GM18526 (cell line): ENCODE data around the gene C3.

Experiments
- POLR2A ChIP-seq: IDR thresholded peaks from 3 replicates; pipeline ENCODE4 v1.6.1; 2011; ENCODE audit not compliant: insufficient read length; ENCODE audit errors: extremely low read depth

C3 gene

DNA sequence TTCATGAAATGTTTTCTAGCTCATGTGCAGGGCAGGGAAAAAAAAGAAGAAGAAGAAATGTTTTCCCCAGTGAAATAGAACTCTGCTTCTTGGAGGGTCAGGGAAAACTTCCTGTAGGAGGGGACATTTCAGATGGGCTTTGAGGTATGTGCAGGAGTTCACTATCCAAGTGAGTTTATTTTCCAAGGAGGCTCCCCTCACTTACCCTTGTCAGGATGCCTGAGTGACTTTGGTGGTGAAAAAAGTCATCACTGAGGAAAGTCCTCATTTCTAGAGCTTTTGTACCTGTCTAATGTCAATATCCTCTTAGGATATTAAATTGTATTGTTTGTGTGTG, 656 bp upstream of the C3 start:
- TF ChIP-seq POLR2A = no peak

DNA sequence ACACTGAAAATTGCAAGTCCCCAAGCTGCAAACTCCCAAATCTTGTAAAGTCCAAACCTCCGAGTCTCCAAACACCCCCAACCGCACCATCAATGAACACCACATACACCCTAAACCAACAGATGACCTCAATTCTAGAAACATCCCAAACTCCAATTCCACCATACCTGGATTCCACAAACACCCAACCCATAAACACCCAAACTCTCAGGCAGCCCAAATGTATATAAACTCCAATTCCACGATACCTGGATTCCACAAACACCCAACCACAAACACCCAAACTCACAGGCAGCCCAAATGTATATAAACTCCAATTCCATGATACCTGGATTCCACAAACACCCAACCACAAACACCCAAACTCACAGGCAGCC, 470 bp downstream of the C3 start:
- TF ChIP-seq POLR2A = no peak

DNA sequence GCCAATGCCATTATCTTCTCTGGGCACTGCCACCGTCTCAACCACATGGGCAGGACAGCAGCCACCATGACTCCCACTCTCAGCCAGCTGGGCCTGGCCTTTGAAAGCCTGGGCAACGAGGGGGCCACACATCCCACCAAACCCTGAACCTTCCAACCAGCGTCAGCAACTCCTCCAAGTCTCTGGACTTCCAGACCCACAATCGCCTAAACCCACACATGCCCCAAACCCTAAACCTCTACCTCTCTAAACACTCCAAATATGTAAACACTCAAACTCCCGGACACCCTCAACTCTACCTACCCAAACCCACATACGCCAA, 949 bp downstream of the C3 start:
- no peak for TF ChIP-seq POLR2A

DNA sequence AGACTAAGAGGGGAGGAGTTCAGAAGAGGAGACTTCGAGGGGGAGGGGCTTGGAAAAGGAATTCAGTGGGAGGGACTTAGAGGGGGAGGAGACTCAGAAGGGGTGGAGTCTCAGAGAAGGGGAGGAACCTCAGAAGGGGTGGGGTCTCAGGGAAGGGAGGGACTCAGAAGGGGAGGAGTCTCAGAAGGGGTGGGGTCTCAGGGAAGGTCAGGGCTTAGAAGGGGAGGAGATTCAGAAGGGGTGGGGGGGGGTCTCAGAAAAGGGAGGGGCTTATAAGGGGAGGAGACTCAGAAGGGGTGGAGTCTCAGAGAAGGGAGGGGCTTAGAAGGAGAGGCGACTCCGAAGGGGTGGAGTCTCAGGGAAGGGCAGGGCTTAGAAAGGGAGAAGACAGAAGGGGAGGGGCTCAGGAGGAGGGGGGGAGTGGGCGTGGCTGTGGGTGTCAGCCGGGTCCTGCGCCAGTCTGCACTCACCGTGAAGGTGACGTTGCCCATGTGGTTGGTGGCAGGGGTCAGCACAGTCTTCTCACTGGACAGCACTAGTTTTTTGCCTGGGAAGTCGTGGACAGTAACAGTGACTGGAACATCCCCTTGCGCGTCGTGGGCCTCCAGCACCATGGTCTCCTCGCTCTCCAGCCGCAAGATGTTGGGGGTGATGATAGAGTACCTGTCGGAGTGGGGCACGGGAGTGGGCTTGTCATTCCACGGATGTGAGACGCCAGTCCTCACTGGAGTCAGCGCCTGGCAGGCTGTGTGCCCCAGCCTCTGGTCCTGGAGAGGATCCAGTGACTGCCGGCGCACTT, 1.5 kb downstream of the C3 start:
- no peak for TF ChIP-seq POLR2A

DNA sequence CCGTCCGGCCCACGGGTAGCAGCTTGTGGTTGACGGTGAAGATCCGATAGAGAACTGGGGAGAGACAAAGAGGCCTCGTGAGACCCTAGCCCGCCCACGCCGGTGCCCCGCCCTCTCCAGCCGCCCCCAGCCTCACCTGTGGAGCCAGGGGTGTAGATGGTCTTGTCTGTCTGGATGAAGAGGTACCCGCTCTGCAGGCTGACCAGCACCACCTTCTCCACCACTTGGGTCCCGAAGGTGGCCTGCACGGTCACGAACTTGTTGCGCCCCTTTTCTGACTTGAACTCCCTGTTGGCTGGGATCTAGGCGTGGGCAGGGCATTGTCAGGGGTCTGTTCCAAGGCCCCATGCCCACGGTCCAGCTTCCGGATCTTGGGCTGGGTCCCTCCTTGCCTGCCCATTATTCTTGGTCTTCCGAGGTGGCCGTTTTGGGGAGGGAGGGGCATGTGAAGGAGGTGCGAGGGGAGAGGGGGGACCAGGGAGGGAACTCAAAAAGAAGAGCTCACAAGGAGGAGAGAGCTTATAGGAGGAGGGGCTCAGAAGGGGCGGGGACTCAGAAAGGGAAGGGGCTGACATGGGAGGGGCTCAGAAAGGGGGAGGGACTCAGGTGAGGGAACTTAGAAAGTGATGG, 2.2 kb downstream of the C3 start:
- TF ChIP-seq POLR2A = no peak

DNA sequence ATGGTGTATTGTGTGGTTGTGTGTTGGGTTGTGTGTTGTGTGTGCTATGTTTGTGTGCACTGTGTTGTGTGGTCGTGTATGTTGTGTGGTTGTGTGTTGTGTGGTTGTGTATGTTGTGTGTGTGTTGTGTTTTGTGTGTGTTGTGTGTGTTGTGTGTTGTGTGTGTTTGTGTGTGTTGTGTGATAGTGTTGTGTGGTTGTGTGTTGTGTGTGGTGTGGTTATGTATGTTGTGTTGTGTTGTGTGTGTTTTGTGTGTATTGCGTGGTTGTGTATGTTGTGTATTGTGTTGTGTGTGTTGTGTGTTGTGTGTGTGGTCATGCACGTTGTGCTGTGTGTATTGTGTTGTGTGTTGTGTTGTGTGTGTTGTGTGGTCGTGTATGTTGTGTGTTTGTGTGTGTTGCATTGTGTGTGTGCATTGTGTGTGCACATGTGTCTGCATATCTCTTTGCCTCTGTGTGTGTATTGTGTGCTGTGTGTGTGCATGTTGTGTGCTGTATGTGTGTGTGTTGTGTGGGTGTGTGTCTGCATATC, 2.9 kb downstream of the C3 start:
- TF ChIP-seq POLR2A = no peak

DNA sequence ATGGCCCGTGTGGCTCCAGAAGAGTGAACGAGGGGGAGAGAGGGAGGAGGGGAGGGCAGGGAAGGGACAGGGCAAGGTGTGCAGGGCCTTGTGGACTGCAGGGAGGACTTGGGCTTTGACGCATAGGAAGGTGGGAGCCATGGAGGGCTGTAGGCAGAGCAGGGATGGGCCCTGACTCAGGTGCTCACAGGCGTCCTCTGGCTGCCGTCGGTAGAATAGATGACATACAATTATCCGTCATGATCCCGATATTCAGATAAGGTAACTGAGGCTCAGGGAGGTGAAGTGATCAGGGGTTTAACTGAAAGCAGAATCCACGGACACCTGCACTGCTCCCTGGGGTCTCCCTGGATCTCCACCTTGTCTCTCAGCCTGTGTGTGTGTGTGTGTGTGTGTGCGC, 3.4 kb downstream of the C3 start:
- TF ChIP-seq POLR2A = no peak

DNA sequence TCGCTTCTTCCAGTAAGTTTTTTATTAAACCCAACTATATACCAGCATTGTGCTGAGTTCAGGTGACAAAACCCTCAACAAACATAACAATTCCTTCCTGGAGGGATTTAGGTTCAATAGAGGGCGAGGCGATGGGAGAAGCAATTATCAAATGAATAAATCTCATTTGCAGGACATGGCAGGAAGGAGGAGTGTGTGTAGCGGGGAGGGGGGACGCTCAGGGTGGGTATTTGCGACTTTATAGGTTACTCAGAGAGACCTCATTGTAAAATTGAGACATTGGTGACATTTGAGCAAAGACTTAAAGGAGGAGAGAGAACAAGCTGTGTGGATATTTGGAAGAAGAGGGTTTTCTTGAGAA, 3.9 kb downstream of the C3 start:
- no peak for TF ChIP-seq POLR2A

DNA sequence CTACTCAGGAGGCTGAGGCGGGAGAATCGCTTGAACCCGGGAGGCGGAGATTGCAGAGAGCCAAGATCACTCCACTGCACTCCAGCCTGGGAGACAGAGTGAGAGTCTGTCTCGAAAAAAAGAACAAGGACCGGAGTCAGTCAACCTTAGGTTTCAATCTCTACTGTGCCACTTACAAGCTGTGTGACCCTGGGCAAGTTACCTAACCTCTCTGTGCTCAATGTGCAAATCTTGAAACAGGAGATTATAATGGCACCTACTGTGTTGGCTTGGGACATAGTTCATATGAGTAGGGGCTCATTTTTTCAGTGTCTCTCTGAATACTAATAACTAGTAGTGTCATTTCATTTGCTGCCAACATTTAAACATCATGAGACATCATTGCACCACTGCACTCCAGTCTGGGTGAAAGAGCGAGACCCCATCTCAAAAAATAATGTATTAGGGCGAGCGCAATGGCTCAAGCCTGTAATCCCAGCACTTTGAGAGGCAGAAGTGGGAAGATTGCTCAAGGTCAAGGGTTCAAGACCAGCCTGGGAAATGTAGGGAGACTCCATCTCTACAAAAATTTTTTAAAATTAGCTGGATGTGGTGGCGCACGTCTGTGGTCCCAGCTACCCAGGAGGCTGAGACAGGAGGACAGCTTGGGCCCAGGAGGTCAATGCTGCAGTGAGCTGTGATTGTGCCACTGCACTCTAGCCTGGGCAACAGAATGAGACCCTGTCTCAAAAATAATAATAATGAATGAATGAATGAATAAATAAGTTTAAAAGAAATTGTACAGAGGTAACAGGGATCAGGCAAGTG, 5.5 kb downstream of the C3 start:
- TF ChIP-seq POLR2A = no peak

DNA sequence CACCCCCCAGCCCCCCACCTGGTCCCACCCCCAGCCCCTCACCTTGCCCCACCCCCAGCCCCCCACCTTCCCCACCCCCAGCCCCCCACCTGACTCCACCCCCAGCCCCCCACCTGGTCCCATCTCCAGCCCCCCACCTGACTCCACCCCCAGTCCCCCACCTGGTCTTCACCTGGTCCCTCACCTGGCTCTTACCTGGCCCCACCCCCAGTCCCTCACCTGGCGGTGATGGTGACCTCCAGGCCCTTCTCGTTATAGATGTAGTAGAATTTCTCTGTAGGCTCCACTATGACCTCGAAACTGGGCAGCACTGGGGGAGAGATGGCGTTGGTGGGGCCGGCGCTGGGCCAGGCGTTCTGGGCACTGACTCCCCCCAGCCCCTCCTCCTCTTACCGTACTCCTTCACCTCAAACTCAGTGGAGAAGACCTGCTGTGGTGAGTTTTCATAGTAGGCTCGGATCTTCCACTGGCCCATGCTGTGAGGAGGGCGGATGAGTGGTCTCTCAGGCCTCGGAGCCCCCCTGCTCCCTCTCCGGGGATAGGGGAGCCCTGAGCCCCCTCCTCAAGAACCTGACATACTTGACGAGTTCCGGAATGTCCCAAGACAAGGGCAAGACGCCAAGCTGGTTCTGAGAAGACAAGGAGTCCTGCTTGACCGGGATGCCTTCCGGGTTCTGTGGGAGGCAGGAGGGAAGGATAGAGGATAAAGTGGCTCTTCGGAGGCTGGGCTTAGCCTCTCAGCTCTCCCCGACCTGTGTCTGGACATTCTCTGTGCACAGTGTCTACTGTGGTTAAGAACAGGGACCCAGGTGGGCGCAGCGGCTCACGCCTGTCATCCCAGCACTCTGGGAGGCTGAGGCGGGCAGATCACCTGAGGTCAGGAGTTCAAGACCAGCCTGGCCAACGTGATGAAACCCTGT, 6.4 kb downstream of the C3 start:
- TF ChIP-seq POLR2A = no peak

DNA sequence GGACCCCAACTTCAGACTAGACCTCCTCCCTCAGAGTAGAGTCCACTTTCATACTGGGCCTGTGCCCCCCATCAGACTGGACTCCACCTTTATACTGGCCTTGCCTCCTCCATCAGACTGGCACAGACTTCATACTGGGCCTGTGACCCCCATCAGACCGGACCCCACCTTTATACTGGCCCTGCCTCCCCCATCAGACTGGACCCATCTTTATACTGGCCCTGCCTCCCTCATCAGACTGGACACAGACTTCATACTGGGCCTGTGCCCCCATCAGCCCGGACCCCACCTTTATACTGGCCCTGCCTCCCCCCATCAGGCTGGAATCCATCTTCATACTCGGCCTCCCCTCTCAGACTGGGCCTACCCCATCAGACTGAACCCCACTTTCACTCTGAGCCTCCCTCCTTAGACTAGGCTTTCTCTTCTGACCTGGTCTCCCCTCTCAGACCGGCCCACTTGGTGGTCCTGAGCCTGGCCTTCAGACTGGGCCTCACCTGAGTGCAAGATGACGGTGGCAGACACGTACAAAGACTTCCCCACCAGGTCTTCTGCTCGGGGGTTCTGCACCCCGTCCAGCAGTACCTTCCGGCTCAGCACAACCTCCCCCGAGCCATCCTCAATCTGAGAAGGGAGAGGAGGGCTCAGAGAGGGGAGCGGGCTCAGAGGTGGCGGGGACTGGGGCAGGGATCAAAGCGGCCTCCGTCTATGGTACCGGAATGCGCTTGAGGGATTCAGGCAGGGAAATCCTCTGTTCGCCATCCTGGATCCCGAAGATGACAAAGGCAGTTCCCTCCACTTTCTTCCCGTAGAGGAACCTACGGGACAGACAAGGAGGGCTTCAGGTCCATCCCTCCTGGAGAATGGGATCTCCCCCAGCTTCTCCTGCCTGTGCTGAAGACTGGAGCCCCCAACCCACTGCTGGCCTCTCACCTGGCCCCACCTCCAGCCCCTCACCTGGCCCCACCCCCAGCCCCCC, 7.5 kb downstream of the C3 start:
- TF ChIP-seq POLR2A = no peak

DNA sequence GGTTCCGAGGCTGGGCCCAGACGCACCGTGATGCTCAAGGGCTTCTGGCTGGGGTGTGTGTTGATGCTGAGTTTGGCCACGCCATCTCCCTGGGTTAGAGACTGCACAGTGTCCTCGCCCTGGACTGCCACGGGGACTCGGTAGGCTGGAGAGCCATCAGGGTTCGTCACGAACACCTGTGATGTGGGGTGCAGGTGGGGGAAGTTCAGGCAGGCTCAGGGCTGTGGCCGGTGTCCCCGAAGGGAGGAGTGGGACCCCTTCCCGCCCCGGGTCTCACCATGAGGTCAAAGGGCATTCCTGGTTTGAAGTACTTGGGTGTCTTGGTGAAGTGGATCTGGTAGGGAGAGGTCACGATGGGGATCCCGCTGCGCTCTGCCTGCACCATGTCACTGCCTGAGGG, 8.2 kb downstream of the C3 start:
- no peak for TF ChIP-seq POLR2A

DNA sequence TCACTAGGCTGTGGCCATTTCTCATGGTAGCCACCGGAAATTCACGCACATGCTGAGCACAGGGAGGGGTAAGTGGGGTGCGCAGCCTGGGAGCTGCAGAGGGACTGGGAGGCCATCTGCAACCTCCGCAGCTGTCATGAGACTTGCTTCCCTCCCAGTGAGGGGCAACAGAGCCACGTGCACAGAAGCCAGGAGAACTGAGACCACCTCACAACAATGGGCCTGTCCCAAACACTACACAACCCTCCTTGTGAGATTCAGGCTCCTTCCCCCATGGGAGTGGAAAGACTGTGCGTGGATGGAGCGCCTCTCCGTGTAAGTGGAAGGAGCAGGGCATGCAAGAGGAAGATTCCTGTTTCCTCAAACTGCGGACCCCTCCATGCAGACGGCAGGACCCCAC, 8.8 kb downstream of the C3 start:
- TF ChIP-seq POLR2A = no peak

DNA sequence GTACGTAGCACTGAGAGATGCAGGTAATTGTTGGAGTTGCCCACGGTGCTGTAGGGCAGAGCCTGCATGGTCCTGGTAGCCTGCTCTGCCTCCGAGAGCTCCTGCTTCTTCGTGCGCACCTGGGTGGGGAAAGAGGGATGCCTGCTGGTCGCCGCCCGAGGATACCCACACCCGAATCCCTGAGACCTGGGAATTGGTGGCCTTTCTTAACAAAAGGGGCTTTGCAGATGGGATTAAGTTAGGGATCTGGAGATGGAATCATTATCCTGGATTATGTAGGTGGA, 9.4 kb downstream of the C3 start:
- TF ChIP-seq POLR2A = no peak
